Smooth muscle cell (in vitro differentiated cells): ENCODE results near the gene KMT2B. TPM values are rescaled to one million over a fixed set of nuclear protein-coding genes. Genes with fewer than 3 reads are reported as not detected.

Experiments used
- DNase-seq: peaks from one replicate; lab custom pipeline; 2025; ENCODE audit not compliant: unreplicated experiment; lab: John Stamatoyannopoulos, UW
- H2AFZ ChIP-seq: fragments of 200-600 bp; sonication (generic); 2 replicates; pipeline ENCODE4 v1.6.0; 2016; ENCODE audit warnings: antibody characterized with exemption, low read depth, mild to moderate bottlenecking
- H3F3A ChIP-seq: fragments of 200-600 bp; sonication (generic); 2 replicates; pipeline ENCODE4 v1.6.0; 2017; ENCODE audit warnings: antibody characterized with exemption, low read depth
- H3K27ac ChIP-seq: fragments of 200-600 bp; sonication (generic); 2 replicates; pipeline ENCODE4 v1.5.1; 2016; ENCODE audit warnings: low read depth, mild to moderate bottlenecking
- H3K27me3 ChIP-seq: fragments of 200-600 bp; sonication (generic); 2 replicates; pipeline ENCODE4 v1.6.1; 2016; ENCODE audit warnings: low read depth, mild to moderate bottlenecking
- H3K36me3 ChIP-seq: fragments of 200-600 bp; sonication (generic); 2 replicates; pipeline ENCODE4 v1.5.1; 2016; ENCODE audit warnings: low read depth
- H3K4me1 ChIP-seq: fragments of 200-600 bp; sonication (generic); 2 replicates; pipeline ENCODE4 v1.5.1; 2016; ENCODE audit warnings: low read depth
- H3K4me2 ChIP-seq: fragments of 200-600 bp; sonication (generic); 2 replicates; pipeline ENCODE4 v1.6.0; 2016; ENCODE audit warnings: mild to moderate bottlenecking
- H3K4me3 ChIP-seq: fragments of 200-600 bp; sonication (generic); 2 replicates; pipeline ENCODE4 v1.5.1; 2016; ENCODE audit warnings: mild to moderate bottlenecking
- H3K79me2 ChIP-seq: fragments of 200-600 bp; sonication (generic); 2 replicates; pipeline ENCODE4 v1.6.0; 2016; ENCODE audit warnings: low read depth, mild to moderate bottlenecking
- H3K9ac ChIP-seq: fragments of 200-600 bp; sonication (generic); 2 replicates; pipeline ENCODE4 v1.6.0; 2016; ENCODE audit warnings: low read depth
- H3K9me3 ChIP-seq: fragments of 200-600 bp; sonication (generic); replicated peaks from 2 replicates; pipeline ENCODE4 v1.5.1; 2016; ENCODE audit warnings: low read depth
- H4K20me1 ChIP-seq: fragments of 200-600 bp; sonication (generic); 2 replicates; pipeline ENCODE4 v1.6.0; 2016; ENCODE audit warnings: low read depth
- WGBS: methylation state at CpG from one replicate; pipeline ENCODE4 v1.1.7; 2016; ENCODE audit warnings: low lambda C conversion rate; 5-methylcytosine and 5-hydroxymethylcytosine counted together
- polyA plus RNA-seq: library from polyadenylated mRNA; unstranded; fragments of >200 nt; fragmentation: Nextera tagmentation; extraction: Ambion mirVana; gene quantifications from 2 replicates; pipeline ENCODE4 v1.2.1, GENCODE V29; 2016
- total RNA-seq: library from RNA; depleted of rRNA; stranded (reverse); fragments of >200 nt; gene quantifications from 2 replicates; pipeline ENCODE4 v1.2.3, GENCODE V29; 2014
- TF ChIP-seq, protein P1 (sequence below): fragments of 200-600 bp; sonication (generic); IDR thresholded peaks from 2 replicates; pipeline ENCODE4 v1.5.1; 2017; ENCODE audit warnings: borderline replicate concordance, mild to moderate bottlenecking, antibody characterized with exemption; ENCODE audit not compliant: insufficient read depth, poor library complexity, severe bottlenecking

The KMT2B gene
- total and polyA plus RNA-seq, 2 experiments from 2014 or later = 8.8 to 31.1 TPM

DNA sequence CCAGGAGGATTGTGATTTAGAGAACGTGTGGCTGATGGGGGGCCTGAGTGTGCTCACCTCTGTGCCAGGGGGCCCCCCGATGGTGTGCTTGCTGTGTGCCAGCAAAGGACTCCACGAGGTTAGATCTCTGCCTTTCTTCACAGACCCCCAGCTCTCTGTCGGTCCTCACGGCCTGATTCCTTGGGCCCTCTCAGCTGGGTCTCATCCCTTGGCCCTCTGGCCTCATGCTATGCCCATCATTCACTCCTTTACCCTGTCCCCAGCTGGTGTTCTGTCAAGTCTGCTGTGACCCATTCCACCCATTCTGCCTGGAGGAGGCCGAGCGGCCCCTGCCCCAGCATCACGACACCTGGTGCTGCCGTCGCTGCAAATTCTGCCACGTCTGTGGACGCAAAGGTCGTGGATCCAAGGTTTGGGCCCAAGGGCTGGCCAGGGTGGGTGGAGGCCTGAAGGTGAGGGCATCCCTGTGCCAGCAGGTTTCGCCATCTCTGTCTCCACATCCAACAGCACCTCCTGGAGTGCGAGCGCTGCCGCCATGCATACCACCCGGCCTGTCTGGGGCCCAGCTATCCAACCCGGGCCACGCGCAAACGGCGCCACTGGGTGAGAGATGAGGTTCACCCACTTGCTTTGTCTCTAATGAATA is 7.5 kb downstream of the KMT2B start:
- peaks cover 6% of the 10 kb centered on the region for H3K36me3 ChIP-seq
- no peak overlapping the region for H2AFZ ChIP-seq
- no peak for DNase-seq
- no peaks in the 10 kb centered on the region for H3K4me1 ChIP-seq
- no peak overlapping the region for H3K4me2 ChIP-seq
- no peak overlapping the region for H3K9ac ChIP-seq
- 97% methylated on average over 23 of the region's 23 CpGs for WGBS
- H3K27ac ChIP-seq = no peak overlapping the region
- H4K20me1 ChIP-seq = peaks cover 8% of the 10 kb centered on the region
- peaks cover 17% of the 10 kb centered on the region for H3K79me2 ChIP-seq
- no peaks in the 10 kb centered on the region for H3F3A ChIP-seq
- H3K4me3 ChIP-seq = no peak overlapping the region
- no peaks in the 10 kb centered on the region for H3K9me3 ChIP-seq
- TF ChIP-seq, protein P1, sequence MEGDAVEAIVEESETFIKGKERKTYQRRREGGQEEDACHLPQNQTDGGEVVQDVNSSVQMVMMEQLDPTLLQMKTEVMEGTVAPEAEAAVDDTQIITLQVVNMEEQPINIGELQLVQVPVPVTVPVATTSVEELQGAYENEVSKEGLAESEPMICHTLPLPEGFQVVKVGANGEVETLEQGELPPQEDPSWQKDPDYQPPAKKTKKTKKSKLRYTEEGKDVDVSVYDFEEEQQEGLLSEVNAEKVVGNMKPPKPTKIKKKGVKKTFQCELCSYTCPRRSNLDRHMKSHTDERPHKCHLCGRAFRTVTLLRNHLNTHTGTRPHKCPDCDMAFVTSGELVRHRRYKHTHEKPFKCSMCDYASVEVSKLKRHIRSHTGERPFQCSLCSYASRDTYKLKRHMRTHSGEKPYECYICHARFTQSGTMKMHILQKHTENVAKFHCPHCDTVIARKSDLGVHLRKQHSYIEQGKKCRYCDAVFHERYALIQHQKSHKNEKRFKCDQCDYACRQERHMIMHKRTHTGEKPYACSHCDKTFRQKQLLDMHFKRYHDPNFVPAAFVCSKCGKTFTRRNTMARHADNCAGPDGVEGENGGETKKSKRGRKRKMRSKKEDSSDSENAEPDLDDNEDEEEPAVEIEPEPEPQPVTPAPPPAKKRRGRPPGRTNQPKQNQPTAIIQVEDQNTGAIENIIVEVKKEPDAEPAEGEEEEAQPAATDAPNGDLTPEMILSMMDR = no peak
- H3K27me3 ChIP-seq = no peaks in the 10 kb centered on the region

DNA sequence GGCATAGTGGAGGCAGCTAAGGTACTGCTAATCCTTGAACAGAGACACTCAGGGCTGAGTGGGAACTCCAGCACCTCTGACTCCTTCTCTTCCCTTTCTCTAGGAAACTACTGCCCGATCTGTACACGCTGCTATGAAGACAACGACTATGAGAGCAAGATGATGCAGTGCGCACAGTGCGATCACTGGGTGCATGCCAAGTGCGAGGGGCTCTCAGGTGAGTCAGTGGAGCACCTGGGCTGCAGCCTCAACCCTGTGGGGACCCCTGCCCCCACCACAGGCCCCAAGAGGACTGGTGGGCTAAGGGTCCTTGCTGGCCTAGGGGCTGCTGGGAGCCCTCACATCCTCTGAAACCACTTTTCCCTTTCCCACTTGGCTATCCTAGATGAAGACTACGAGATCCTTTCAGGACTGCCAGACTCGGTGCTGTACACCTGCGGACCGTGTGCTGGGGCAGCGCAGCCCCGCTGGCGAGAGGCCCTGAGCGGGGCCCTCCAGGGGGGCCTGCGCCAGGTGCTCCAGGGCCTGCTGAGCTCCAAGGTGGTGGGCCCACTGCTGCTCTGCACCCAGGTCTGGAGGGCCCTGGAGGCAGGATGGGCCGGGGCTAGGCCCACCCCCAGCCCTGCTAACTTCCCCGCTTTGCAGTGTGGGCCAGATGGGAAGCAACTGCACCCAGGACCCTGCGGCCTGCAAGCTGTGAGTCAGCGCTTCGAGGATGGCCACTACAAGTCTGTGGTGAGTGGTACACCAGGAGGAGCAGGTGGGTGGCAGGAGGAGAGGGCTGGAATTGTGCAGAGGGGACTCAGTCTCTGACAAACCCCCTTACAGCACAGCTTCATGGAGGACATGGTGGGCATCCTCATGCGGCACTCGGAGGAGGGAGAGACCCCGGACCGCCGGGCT is 9.5 kb downstream of the KMT2B start:
- no peak overlapping the region for H2AFZ ChIP-seq
- 97% methylated on average over 25 of the region's 25 CpGs for WGBS
- H3K9ac ChIP-seq = no peak overlapping the region
- H3K4me1 ChIP-seq = no peaks in the 10 kb centered on the region
- TF ChIP-seq, protein P1 = no peak
- peaks cover 4% of the 10 kb centered on the region for H3K79me2 ChIP-seq
- no peak overlapping the region for H3K27ac ChIP-seq
- H3K9me3 ChIP-seq = no peaks in the 10 kb centered on the region
- no peak for DNase-seq
- H3F3A ChIP-seq = no peaks in the 10 kb centered on the region
- peaks cover 12% of the 10 kb centered on the region for H4K20me1 ChIP-seq
- H3K27me3 ChIP-seq = no peaks in the 10 kb centered on the region
- peaks cover 6% of the 10 kb centered on the region for H3K36me3 ChIP-seq
- H3K4me2 ChIP-seq = no peak overlapping the region
- H3K4me3 ChIP-seq = no peak overlapping the region

DNA sequence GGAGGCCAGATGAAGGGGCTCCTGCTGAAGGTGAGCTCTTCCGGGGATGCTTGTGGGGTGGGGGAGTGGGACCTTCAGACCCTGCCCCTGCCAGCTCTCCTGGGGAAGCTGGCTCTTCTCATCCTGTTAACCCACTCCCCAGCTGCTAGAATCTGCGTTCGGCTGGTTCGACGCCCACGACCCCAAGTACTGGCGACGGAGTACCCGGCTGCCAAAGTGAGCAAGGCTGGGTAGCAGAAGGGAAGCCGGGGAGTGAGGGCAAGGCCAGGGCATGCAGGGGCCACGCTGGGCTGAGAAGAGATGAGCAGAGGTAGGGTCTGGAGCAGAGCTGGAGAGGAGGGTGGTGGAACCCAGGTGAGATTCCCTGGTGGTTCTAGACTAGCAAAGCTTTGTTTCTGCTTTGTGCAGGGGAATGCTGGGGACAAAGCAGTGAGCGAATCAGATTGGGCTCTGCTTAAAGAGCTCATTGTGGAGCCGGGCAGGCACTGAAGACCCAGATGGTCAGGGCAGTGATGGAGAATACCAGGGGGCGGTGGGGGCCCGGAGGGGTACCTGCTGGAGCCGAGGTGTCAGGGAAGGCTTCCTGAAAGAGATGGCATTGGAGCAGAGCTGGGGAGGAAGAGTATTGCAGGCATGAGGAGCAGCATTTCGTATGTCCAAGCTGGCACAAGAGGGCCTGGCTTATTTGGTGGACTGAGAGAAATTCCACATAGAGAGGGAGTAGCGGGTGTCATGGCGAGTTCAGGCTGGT is 10.3 kb downstream of the KMT2B start:
- Histone ChIP-seq H3K27ac (no peak overlapping the region), H3F3A (no peaks in the 10 kb centered on the region), H3K9ac (no peak overlapping the region), H3K4me2 (no peak overlapping the region), H2AFZ (no peak overlapping the region), H3K4me1 (no peaks in the 10 kb centered on the region), H4K20me1 (peaks cover 16% of the 10 kb centered on the region), H3K27me3 (no peaks in the 10 kb centered on the region), H3K9me3 (no peaks in the 10 kb centered on the region), H3K36me3 (peaks cover 6% of the 10 kb centered on the region), H3K4me3 (no peak overlapping the region), H3K79me2 (no peaks in the 10 kb centered on the region)
- TF ChIP-seq, protein P1 = no peak
- DNase-seq = no peak
- 98% methylated on average over 17 of the region's 19 CpGs for WGBS
